IPS DF 6.9 (cell line): ENCODE results near the gene TMEM120B.

Source experiments
- DNase-seq: peaks from one replicate; pipeline ENCODE4 v3.0.0-alpha.2; 2013; ENCODE audit warnings: low read depth, low spot score
- H3K27ac ChIP-seq: one replicate; pipeline ENCODE4 v1.5.1; 2013; ENCODE audit warnings: low read length, control low read depth
- H3K27me3 ChIP-seq: 2 replicates; pipeline ENCODE4 v1.6.1; 2013; ENCODE audit warnings: mild to moderate bottlenecking, low read length; ENCODE audit not compliant: control insufficient read depth, insufficient read depth
- H3K36me3 ChIP-seq: 2 replicates; pipeline ENCODE4 v1.6.1; 2013; ENCODE audit warnings: low read length; ENCODE audit not compliant: control insufficient read depth, insufficient read depth
- H3K4me1 ChIP-seq: 2 replicates; pipeline ENCODE4 v1.6.1; 2013; ENCODE audit warnings: low read length; ENCODE audit not compliant: control insufficient read depth, insufficient read depth
- H3K4me3 ChIP-seq: 2 replicates; pipeline ENCODE4 v1.5.1; 2013; ENCODE audit warnings: mild to moderate bottlenecking, low read length
- H3K9me3 ChIP-seq: 2 replicates; pipeline ENCODE4 v1.6.1; 2013; ENCODE audit warnings: low read length, inconsistent platforms; ENCODE audit not compliant: control insufficient read depth, insufficient read depth
- WGBS: extraction: QIAGEN DNeasy Blood & Tissue Kit; methylation state at CpG from one replicate; pipeline ENCODE4 v1.1.7; 2013; ENCODE audit warnings: mixed read lengths, missing lambda C conversion rate; ENCODE audit not compliant: insufficient read length, insufficient coverage; 5-methylcytosine and 5-hydroxymethylcytosine counted together

TMEM120B gene

DNA sequence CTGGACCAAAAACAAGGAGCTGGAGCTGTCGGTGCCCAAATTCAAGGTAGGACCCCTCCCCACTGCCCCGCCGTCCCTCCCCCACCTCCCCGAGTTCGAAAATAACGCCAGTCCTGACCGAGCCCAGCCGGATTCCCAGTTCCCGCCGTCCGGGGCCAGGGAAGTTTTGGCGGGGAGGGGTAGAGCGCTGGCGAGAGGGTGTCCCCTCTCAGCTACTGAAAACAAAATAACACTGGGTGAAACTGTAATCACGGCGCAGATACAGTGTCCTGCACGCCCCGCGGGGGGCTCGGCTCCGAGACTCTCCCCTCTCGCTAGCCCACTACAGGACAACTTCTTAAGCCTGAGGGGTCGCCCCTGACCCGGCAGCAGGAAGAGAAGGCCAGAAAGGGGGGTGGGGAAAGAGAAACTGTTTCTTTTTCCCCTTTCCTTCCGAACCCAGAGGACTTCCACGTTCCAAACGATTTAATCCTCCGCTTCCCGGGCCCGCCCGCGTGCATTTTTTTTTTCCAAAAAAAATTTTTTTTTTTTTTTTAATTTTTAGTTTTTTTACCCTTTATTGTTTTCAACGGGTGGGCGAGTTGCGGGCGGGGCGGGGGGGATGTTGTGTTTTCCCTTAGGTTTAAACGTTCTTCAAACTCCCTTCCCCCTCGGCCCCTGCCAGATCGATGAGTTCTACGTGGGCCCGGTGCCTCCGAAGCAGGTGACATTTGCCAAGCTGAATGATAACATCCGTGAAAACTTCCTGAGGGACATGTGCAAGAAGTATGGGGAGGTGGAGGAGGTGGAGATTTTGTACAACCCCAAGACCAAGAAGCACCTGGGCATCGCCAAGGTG, 92.8 kb downstream of the TMEM120B start:
- no peaks in the 10 kb centered on the region for H3K9me3 ChIP-seq
- no peak for DNase-seq
- H3K27me3 ChIP-seq = no peaks in the 10 kb centered on the region
- no CpG with 5 or more reads among the region's 45 CpGs for WGBS
- peaks cover 3% of the 10 kb centered on the region; the same call in 1 of the 2 replicates for H3K36me3 ChIP-seq
- H3K4me3 ChIP-seq = peak overlapping the region; percentile 42; the same call in 1 of the 2 replicates
- H3K27ac ChIP-seq = no peak overlapping the region
- H3K4me1 ChIP-seq = peaks cover 4% of the 10 kb centered on the region; the same call in 1 of the 2 replicates

DNA sequence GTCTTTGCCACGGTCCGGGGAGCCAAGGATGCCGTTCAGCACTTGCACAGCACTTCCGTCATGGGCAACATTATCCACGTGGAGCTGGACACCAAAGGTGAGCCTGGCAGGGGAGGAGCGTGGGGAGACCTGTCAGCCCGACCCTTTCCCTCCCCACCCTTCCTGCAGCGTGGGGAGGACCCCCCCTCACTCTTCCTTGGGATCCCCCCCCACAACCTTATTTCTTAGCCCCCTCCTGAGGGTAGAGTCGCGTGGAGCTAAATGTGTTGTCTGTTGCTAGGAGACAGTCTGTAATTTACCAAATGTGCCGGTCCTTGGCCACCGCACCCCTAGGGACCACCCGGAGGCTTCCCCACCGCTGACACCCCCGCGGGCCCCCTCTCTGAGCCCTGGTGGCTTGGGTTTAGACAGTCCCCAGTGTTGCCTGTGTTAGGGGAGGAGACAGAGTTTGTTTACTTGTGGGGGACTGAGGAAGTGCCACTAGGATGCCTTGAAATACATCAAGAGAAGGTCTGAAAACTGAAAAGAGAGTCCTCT, 93.5 kb downstream of the TMEM120B start:
- no peaks in the 10 kb centered on the region for H3K27me3 ChIP-seq
- no peak overlapping the region for H3K27ac ChIP-seq
- WGBS = no CpG with 5 or more reads among the region's 16 CpGs
- no peak overlapping the region for H3K4me3 ChIP-seq
- peaks cover 3% of the 10 kb centered on the region; the same call in 1 of the 2 replicates for H3K36me3 ChIP-seq
- H3K4me1 ChIP-seq = peaks cover 4% of the 10 kb centered on the region; the same call in 1 of the 2 replicates
- no peak for DNase-seq
- H3K9me3 ChIP-seq = no peaks in the 10 kb centered on the region

DNA sequence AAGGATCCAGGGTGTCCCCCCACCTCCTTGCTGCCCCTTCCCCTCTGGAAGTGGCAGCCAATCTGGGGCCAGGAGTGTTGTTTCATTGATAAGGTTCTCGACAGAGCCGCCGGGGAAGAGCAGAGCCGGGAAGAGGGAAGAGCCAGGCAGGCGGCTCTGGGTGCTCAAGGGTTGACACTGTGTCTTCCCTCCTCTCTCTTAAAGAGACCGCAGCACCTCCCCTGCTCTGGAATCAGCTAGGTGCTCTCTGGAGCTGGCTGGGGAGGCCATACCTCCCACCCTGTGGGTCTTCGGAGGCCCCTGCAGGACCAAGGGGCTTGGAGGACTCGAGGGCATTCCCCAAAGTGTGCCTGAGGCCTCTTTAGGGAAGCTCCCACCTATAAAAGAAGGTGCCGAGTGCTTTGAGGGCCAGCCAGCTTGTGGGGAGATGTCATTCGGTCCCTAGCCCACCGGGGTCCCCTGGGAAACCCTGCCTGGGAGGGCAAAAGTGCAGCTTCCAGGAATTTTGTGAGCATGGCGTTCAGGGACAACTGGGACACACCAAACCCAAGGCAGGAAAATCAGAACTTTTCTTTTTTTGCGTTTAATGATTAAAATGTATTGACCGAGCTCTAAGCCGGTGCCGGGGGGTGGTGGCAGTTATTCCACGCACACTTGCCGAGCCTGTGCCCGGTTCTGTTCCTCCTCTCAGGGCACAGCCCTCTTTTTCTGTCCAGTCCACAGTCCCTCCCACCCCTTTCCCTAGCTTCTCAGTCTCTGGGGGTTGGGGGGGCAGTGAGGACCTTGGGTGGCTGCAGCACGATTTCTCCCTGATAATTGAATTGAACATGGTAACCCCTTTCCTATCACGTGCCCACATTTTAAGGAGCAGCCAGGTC, 94.2 kb downstream of the TMEM120B start:
- H3K27me3 ChIP-seq = no peaks in the 10 kb centered on the region
- no peak for DNase-seq
- no peaks in the 10 kb centered on the region for H3K9me3 ChIP-seq
- H3K4me1 ChIP-seq = peaks cover 4% of the 10 kb centered on the region; the same call in 1 of the 2 replicates
- no peak overlapping the region for H3K4me3 ChIP-seq
- no peak overlapping the region for H3K27ac ChIP-seq
- H3K36me3 ChIP-seq = peaks cover 3% of the 10 kb centered on the region; the same call in 1 of the 2 replicates
- no CpG with 5 or more reads among the region's 21 CpGs for WGBS

DNA sequence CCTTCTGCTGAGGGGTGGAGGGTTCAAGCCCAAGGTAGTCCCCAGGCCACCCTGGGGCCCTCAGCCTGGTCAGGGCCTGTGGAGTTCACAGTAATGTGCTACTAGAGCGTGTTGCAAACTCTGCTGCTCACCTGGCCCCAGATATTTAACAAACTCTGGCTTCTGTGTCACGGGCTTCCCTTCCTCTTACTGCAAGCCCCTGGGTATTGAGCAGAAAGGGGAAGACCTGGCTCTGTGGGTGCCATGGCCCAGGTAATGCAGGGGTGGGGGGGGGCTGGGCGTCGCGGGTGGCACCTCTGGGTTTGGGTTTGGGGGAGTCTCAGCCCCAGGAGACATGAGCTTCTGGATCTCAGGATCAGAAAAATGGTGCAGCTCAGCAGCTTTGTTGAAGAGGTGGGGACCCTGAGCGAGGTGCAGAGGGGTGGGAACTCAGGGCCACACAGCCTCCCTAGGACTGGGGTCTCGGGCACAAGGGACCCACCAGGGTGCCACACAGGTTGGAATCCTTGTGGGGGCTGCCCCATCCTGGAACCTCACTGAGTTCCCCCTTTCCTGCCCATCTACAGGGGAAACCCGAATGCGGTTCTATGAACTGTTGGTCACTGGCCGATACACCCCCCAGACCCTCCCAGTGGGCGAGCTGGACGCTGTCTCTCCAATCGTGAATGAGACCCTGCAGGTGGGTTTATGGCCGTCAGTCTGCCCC, 95.2 kb downstream of the TMEM120B start:
- Histone ChIP-seq H3K27me3 (no peaks in the 10 kb centered on the region), H3K4me3 (no peak overlapping the region)

DNA sequence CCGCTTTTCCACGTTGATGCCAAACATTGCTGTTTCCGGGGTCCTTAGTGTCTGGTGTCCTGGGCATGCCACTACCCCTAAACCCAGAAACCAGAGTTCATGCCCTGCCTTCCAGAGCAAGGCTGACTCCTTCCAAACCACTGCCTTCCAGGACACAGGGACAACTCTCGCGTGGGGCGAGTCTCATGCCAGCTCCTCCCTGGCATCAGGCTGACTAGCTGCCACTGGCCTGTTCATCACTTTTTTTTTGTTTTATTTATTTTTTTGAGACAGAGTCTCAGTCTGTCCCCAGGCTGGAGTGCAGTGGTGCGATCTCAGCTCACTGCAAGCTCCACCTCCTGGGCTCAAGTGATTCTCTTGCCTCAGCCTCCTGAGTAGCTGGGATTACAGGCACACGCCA, 96.1 kb downstream of the TMEM120B start:
- DNase-seq = no peak
- no peak overlapping the region for H3K27ac ChIP-seq
- no peaks in the 10 kb centered on the region for H3K27me3 ChIP-seq
- H3K4me3 ChIP-seq = no peak overlapping the region
- H3K9me3 ChIP-seq = no peaks in the 10 kb centered on the region
- peaks cover 3% of the 10 kb centered on the region; the same call in 1 of the 2 replicates for H3K36me3 ChIP-seq
- no CpG with 5 or more reads among the region's 8 CpGs for WGBS
- peaks cover 4% of the 10 kb centered on the region; the same call in 1 of the 2 replicates for H3K4me1 ChIP-seq

More for the DNA sequence above, 95.2 kb downstream of the TMEM120B start:
- DNase-seq = no peak
- no peaks in the 10 kb centered on the region for H3K9me3 ChIP-seq
- H3K4me1 ChIP-seq = peaks cover 4% of the 10 kb centered on the region; the same call in 1 of the 2 replicates
- H3K27ac ChIP-seq = no peak overlapping the region
- peaks cover 3% of the 10 kb centered on the region; the same call in 1 of the 2 replicates for H3K36me3 ChIP-seq
- no CpG with 5 or more reads among the region's 14 CpGs for WGBS

DNA sequence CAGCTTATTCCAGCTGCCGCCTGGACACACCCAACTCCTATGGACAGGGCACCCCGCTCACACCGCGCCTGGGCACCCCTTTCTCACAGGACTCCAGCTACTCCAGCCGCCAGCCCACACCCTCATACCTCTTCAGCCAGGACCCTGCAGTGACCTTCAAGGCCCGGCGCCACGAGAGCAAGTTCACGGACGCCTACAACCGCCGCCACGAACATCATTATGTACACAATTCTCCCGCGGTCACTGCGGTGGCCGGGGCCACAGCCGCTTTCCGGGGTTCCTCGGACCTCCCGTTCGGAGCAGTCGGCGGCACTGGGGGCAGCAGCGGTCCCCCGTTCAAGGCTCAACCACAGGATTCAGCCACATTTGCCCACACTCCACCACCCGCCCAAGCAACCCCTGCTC, 97.2 kb downstream of the TMEM120B start:
- WGBS = no CpG with 5 or more reads among the region's 27 CpGs
- Histone ChIP-seq H3K4me3 (no peak overlapping the region), H3K4me1 (peaks cover 4% of the 10 kb centered on the region; the same call in 1 of the 2 replicates), H3K9me3 (no peaks in the 10 kb centered on the region), H3K36me3 (peaks cover 6% of the 10 kb centered on the region), H3K27me3 (no peaks in the 10 kb centered on the region), H3K27ac (no peak overlapping the region)
- no peak for DNase-seq

DNA sequence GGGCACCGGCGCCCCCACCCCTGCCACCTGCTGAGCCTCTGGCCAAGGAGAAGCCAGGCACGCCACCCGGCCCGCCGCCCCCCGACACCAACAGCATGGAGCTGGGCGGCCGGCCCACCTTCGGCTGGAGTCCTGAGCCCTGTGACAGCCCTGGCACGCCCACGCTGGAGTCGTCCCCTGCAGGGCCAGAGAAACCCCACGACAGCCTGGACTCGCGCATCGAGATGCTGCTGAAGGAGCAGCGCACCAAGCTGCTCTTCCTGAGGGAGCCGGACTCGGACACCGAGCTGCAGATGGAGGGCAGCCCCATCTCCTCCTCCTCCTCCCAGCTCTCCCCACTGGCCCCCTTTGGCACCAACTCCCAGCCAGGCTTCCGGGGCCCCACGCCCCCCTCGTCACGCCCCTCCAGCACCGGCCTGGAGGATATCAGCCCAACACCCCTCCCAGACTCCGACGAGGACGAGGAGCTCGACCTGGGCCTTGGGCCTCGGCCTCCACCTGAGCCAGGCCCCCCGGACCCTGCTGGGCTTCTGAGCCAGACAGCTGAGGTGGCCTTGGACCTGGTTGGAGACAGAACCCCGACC, 97.8 kb downstream of the TMEM120B start:
- peaks cover 4% of the 10 kb centered on the region; the same call in 1 of the 2 replicates for H3K4me1 ChIP-seq
- H3K27ac ChIP-seq = no peak overlapping the region
- no peak overlapping the region for H3K4me3 ChIP-seq
- H3K9me3 ChIP-seq = no peaks in the 10 kb centered on the region
- WGBS = no CpG with 5 or more reads among the region's 33 CpGs
- DNase-seq = no peak
- H3K27me3 ChIP-seq = no peaks in the 10 kb centered on the region
- H3K36me3 ChIP-seq = peaks cover 6% of the 10 kb centered on the region

DNA sequence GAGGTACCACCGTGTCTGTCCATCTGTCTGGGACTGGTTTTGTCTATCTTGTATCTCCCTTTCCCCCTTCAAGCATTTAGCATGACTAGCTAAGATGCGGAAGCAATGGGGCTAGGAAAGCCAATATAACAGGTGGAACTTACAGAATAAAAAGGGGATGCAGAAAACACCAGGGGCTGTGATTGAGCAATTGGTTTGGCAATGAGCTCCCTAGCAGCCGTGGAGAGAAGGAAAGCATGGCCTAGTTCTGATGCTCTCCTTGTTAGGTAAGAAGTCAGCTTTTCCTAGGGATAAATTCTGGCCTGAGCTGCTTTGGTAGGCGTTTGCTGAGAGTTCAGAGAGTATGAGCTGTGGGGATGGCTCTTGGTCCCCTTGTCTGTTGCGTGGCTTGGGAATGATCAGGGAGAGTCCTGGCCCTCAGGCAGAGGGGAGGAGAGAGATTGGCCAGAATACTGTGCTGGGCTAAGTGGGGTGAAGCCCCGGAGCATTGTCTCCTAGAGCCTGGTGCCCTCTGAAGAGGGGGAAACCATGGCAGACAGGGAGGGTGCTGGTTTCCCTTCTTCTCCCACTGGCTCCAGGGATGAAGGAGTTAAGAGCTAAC, 98.4 kb downstream of the TMEM120B start:
- no peak for DNase-seq
- no peaks in the 10 kb centered on the region for H3K27me3 ChIP-seq
- no peak overlapping the region; the same call in 1 of the 2 replicates for H3K4me3 ChIP-seq
- no peaks in the 10 kb centered on the region for H3K9me3 ChIP-seq
- no peak overlapping the region for H3K27ac ChIP-seq
- peaks cover under 1% of the 10 kb centered on the region; the same call in 1 of the 2 replicates for H3K4me1 ChIP-seq
- peaks cover 6% of the 10 kb centered on the region for H3K36me3 ChIP-seq
- WGBS = no CpG with 5 or more reads among the region's 6 CpGs
